SK-N-SH (cell line): ENCODE results near the gene ATF6. TPM values are rescaled to one million over a fixed set of nuclear protein-coding genes. Genes with fewer than 3 reads are reported as not detected.

ENCODE experiments used
- CTCF ChIA-PET: fragments of 300-600, 350-600 bp; formaldehyde crosslinking; extraction: SDS; loops from one replicate; lab custom pipeline; 2021; lab: Yijun Ruan, JAX
- POLR2A ChIA-PET: fragments of 350-600 bp; sonication (Branson Sonifier 250); formaldehyde crosslinking; extraction: SDS; loops from one replicate; lab custom pipeline; 2020; ENCODE audit warnings: antibody characterized with exemption, inconsistent platforms; lab: Yijun Ruan, JAX
- DNase-seq: peaks from one replicate; pipeline ENCODE4 v3.0.0; 2012
- H2AFZ ChIP-seq: fragments of 200-600 bp; sonication (generic); 2 replicates; pipeline ENCODE4 v1.8.1; 2016; ENCODE audit warnings: antibody characterized with exemption, mild to moderate bottlenecking, low read depth
- H3F3A ChIP-seq: fragments of 200-600 bp; sonication (generic); replicated peaks from 2 replicates; pipeline ENCODE3; 2016; ENCODE audit warnings: antibody characterized with exemption, mild to moderate bottlenecking; ENCODE audit not compliant: insufficient read depth
- H3K27ac ChIP-seq, 2 experiments: fragments of 200-500 bp in 1 of 2; fragments of 200-600 bp in 1 of 2; sonication (Bioruptor generic) in 1 of 2; sonication (generic), shearing (Covaris generic) in 1 of 2; 2 replicates each; pipeline versions ENCODE4 v1.5.1 to v1.6.1; 2014 to 2016; ENCODE audit warnings: low read depth in 2 of 2, inconsistent platforms in 1 of 2, low read length in 1 of 2, mild to moderate bottlenecking in 1 of 2, mixed read lengths in 1 of 2
- H3K27me3 ChIP-seq: fragments of 200-600 bp; sonication (generic), shearing (Covaris generic); 2 replicates; pipeline ENCODE4 v1.6.1; 2016; ENCODE audit warnings: mixed run types; ENCODE audit not compliant: insufficient read depth
- H3K36me3 ChIP-seq, 2 experiments: fragments of 200-500 bp in 1 of 2; fragments of 200-600 bp in 1 of 2; sonication (Bioruptor generic) in 1 of 2; sonication (generic) in 1 of 2; replicated peaks in 1 of 2; 2 replicates each; pipeline versions ENCODE3 to v1.5.1; 2014 to 2016; ENCODE audit warnings: low read length in 1 of 2, mild to moderate bottlenecking in 1 of 2; ENCODE audit not compliant: insufficient read depth in 2 of 2, control insufficient read depth in 1 of 2
- H3K4me1 ChIP-seq, 2 experiments: fragments of 200-500 bp in 1 of 2; fragments of 200-600 bp in 1 of 2; sonication (Bioruptor generic) in 1 of 2; sonication (generic), shearing (Covaris generic) in 1 of 2; 2 replicates each; pipeline versions ENCODE4 v1.5.1 to v1.6.1; 2014 to 2016; ENCODE audit warnings: low read depth in 1 of 2, low read length in 1 of 2, mixed run types in 1 of 2; ENCODE audit not compliant: insufficient read depth in 2 of 2, control insufficient read depth in 1 of 2
- H3K4me2 ChIP-seq: fragments of 200-600 bp; sonication (generic), shearing (Covaris generic); 2 replicates; pipeline ENCODE4 v1.6.1; 2017; ENCODE audit warnings: mixed run types
- H3K4me3 ChIP-seq, 2 experiments: fragments of 200-500 bp in 1 of 2; fragments of 200-600 bp in 1 of 2; sonication (Bioruptor generic) in 1 of 2; sonication (generic), shearing (Covaris generic) in 1 of 2; 2 replicates each; pipeline versions ENCODE4 v1.5.1 to v1.8.1; 2014 to 2016; ENCODE audit warnings: low read depth in 2 of 2, inconsistent platforms in 1 of 2, low read length in 1 of 2, mild to moderate bottlenecking in 1 of 2, mixed read lengths in 1 of 2, moderate library complexity in 1 of 2
- H3K79me2 ChIP-seq: fragments of 200-600 bp; sonication (generic); 2 replicates; pipeline ENCODE4 v1.8.1; 2017; ENCODE audit warnings: mild to moderate bottlenecking; ENCODE audit not compliant: insufficient read depth
- H3K9ac ChIP-seq: fragments of 200-600 bp; sonication (generic); 2 replicates; pipeline ENCODE4 v1.6.1; 2017; ENCODE audit warnings: mixed run types
- H3K9me2 ChIP-seq: fragments of 200-600 bp; sonication (generic); 2 replicates; pipeline ENCODE4 v1.6.1; 2017; ENCODE audit warnings: mixed run types
- H3K9me3 ChIP-seq: fragments of 200-600 bp; sonication (generic); 2 replicates; pipeline ENCODE4 v1.6.1; 2017; ENCODE audit warnings: mixed run types, mild to moderate bottlenecking, moderate library complexity
- H4K20me1 ChIP-seq: fragments of 200-600 bp; sonication (generic); 2 replicates; pipeline ENCODE4 v1.6.1; 2017; ENCODE audit warnings: mild to moderate bottlenecking, mixed run types; ENCODE audit not compliant: insufficient read depth
- CHD2 ChIP-seq: fragments of 150-350 bp; IDR thresholded peaks from 2 replicates; pipeline ENCODE4 v1.6.1; 2018; ENCODE audit warnings: low read length; ENCODE audit not compliant: partially characterized antibody
- CTCF ChIP-seq: fragments of 200-600 bp; sonication (generic); IDR thresholded peaks from 2 replicates; pipeline ENCODE4 v1.6.1; 2017; ENCODE audit warnings: antibody characterized with exemption, mild to moderate bottlenecking, moderate library complexity
- ELF1 ChIP-seq: IDR thresholded peaks from 2 replicates; pipeline ENCODE4 v1.4.0; 2012
- EP300 ChIP-seq, 2 experiments: IDR thresholded peaks; 2 replicates each; pipeline versions ENCODE4 v1.4.0 to v1.6.1; 2012; ENCODE audit warnings: borderline replicate concordance in 1 of 2, low read depth in 1 of 2, low read length in 1 of 2
- EZH2phosphoT487 ChIP-seq: fragments of 200-600 bp; sonication (generic); IDR thresholded peaks from 2 replicates; pipeline ENCODE4 v1.6.1; 2017; ENCODE audit warnings: low read depth, mixed run types, mild to moderate bottlenecking, antibody characterized with exemption, moderate library complexity, borderline replicate concordance
- FOSL2 ChIP-seq: IDR thresholded peaks from 2 replicates; pipeline ENCODE4 v1.4.0; 2012; ENCODE audit warnings: low read depth, mild to moderate bottlenecking, moderate library complexity, borderline replicate concordance
- FOXJ3 ChIP-seq: sonication (generic); formaldehyde crosslinking; IDR thresholded peaks from 2 replicates; pipeline ENCODE4 v1.5.1; 2020; ENCODE audit warnings: mild to moderate bottlenecking, missing genetic modification reagents
- FOXM1 ChIP-seq: IDR thresholded peaks from 2 replicates; pipeline ENCODE4 v1.4.0; 2012; ENCODE audit warnings: low read depth, mild to moderate bottlenecking
- IRF3 ChIP-seq: fragments of 150-350 bp; IDR thresholded peaks from 2 replicates; pipeline ENCODE4 v1.6.1; 2016; ENCODE audit warnings: mild to moderate bottlenecking, low read depth, low read length
- JUND ChIP-seq: IDR thresholded peaks from 2 replicates; pipeline ENCODE4 v1.4.0; 2012
- MXI1 ChIP-seq: IDR thresholded peaks from 2 replicates; pipeline ENCODE4 v1.6.1; 2012; ENCODE audit warnings: mild to moderate bottlenecking, low read depth, low read length, improper control_type of control experiment
- NFIC ChIP-seq: IDR thresholded peaks from 2 replicates; pipeline ENCODE4 v1.4.0; 2012; ENCODE audit warnings: borderline replicate concordance
- NRF1 ChIP-seq: IDR thresholded peaks from 2 replicates; pipeline ENCODE4 v1.6.1; 2012; ENCODE audit warnings: low read depth, mild to moderate bottlenecking, low read length
- POLR2AphosphoS5 ChIP-seq: IDR thresholded peaks from 2 replicates; pipeline ENCODE4 v1.6.1; 2012; ENCODE audit warnings: low read depth, low read length
- RAD21 ChIP-seq: IDR thresholded peaks from 2 replicates; pipeline ENCODE4 v1.6.1; 2012; ENCODE audit warnings: mild to moderate bottlenecking, low read length
- RCOR1 ChIP-seq: fragments of 150-350 bp; IDR thresholded peaks from 2 replicates; pipeline ENCODE4 v1.6.1; 2017; ENCODE audit warnings: antibody characterized with exemption, low read length
- RFX5 ChIP-seq: IDR thresholded peaks from 2 replicates; pipeline ENCODE4 v1.6.1; 2012; ENCODE audit warnings: mild to moderate bottlenecking, improper control_type of control experiment, low read length
- RXRA ChIP-seq: IDR thresholded peaks from 2 replicates; pipeline ENCODE4 v1.4.0; 2012; ENCODE audit warnings: low read depth, mild to moderate bottlenecking, borderline replicate concordance
- SIN3A ChIP-seq: IDR thresholded peaks from 2 replicates; pipeline ENCODE4 v1.6.1; 2012; ENCODE audit warnings: low read depth, mild to moderate bottlenecking, low read length, moderate library complexity, borderline replicate concordance
- TEAD4 ChIP-seq: IDR thresholded peaks from 2 replicates; pipeline ENCODE4 v1.4.0; 2012; ENCODE audit warnings: mild to moderate bottlenecking, borderline replicate concordance; ENCODE audit not compliant: insufficient read depth
- USF1 ChIP-seq: IDR thresholded peaks from 2 replicates; pipeline ENCODE4 v1.4.0; 2012; ENCODE audit warnings: low read depth, borderline replicate concordance
- USF2 ChIP-seq: fragments of 150-350 bp; IDR thresholded peaks from 2 replicates; pipeline ENCODE4 v1.6.1; 2017; ENCODE audit warnings: antibody characterized with exemption, low read length, low read depth, borderline replicate concordance
- YY1 ChIP-seq: IDR thresholded peaks from 2 replicates; pipeline ENCODE4 v1.4.0; 2012; ENCODE audit warnings: low read depth, mild to moderate bottlenecking
- whole genome bisulfite sequencing: methylation state at CpG from one replicate; pipeline ENCODE4 v1.1.6; 2017; ENCODE audit warnings: low lambda C conversion rate; 5-methylcytosine and 5-hydroxymethylcytosine counted together
- polyA plus RNA-seq, 3 experiments: library from polyadenylated mRNA; depleted of rRNA; stranded (reverse); fragments of >200 nt; gene quantifications; 2 replicates each; pipeline ENCODE4 v1.2.3, GENCODE V29; 2012

ATF6 gene
- polyA plus RNA-seq, 1 of the 3 experiments (the other 2 are of a cell fraction) = 8.8 TPM

- DNase-seq = no peak
- no peaks in the 10 kb centered on the region for H3K27me3 ChIP-seq
- H3K79me2 ChIP-seq = no peaks in the 10 kb centered on the region
- H3K27ac ChIP-seq = peak overlapping the region; percentile 93 to 96; a peak in 3 of 4 replicates
- H2AFZ ChIP-seq = no peak overlapping the region
- WGBS = 69% methylated on average over 1 of the region's 1 CpG
- H3K9me3 ChIP-seq = no peaks in the 10 kb centered on the region
- H3F3A ChIP-seq = peaks cover 19% of the 10 kb centered on the region
- no peaks in the 10 kb centered on the region for H4K20me1 ChIP-seq
- peak overlapping the region; percentile 21; the same call in 1 of the 2 replicates for H3K4me2 ChIP-seq
- ChIA-PET POLR2A (interaction anchor here (0.6 kb wide), 1 partner anchor 16 kb away, joined by 5 read pairs; no protein-coding TSS in a partner anchor), CTCF (interaction anchor here (0.6 to 1.6 kb wide), 2 partner anchors 15 to 116 kb away, joined by 3 to 5 read pairs; no protein-coding TSS in a partner anchor)
- H3K4me1 ChIP-seq = peaks cover 5 to 19% of the 10 kb centered on the region in 2 experiments; a peak in 3 of 4 replicates
- H3K9me2 ChIP-seq = no peaks in the 10 kb centered on the region
- peaks cover 0 to 2% of the 10 kb centered on the region in 2 experiments for H3K36me3 ChIP-seq
- H3K9ac ChIP-seq = no peak overlapping the region; the same call in 1 of the 2 replicates
- no peak for TF ChIP-seq JUND
- TF ChIP-seq RXRA = no peak
- no peak overlapping the region for H3K4me3 ChIP-seq
Measured at GRCh38 chr1:161921491-161921890, 155.4 kb downstream of the ATF6 start.

GRCh38 chr1:161921990-161922389, 155.9 kb downstream of the ATF6 start:
- ChIA-PET CTCF (interaction anchor here (1.6 kb wide), 1 partner anchor 16 kb away, joined by 5 read pairs; no protein-coding TSS in a partner anchor), POLR2A (no interaction called here)
- H3K4me3 ChIP-seq = no peak overlapping the region
- no peaks in the 10 kb centered on the region for H3K9me3 ChIP-seq
- H3K9me2 ChIP-seq = no peaks in the 10 kb centered on the region
- H3K36me3 ChIP-seq = peaks cover 0 to 2% of the 10 kb centered on the region in 2 experiments
- peaks cover 5 to 19% of the 10 kb centered on the region in 2 experiments; a peak in 3 of 4 replicates for H3K4me1 ChIP-seq
- peak overlapping the region; percentile 93 to 96 for H3K27ac ChIP-seq
- no peaks in the 10 kb centered on the region for H3K79me2 ChIP-seq
- WGBS = 11% methylated on average over 1 of the region's 1 CpG
- peaks cover 19% of the 10 kb centered on the region for H3F3A ChIP-seq
- no peaks in the 10 kb centered on the region for H3K27me3 ChIP-seq
- no peak overlapping the region for H2AFZ ChIP-seq
- H3K9ac ChIP-seq = peak overlapping the region; percentile 45; the same call in 1 of the 2 replicates
- DNase-seq = no peak
- no peaks in the 10 kb centered on the region for H4K20me1 ChIP-seq
- H3K4me2 ChIP-seq = peak overlapping the region; percentile 21; the same call in 1 of the 2 replicates
- no peak for TF ChIP-seq NRF1
- TF ChIP-seq USF2 = no peak
- no peak for TF ChIP-seq CTCF
- no peak for TF ChIP-seq IRF3
- TF ChIP-seq RCOR1 = no peak
- peak; percentile 14 to 67; a peak in 1 of 4 replicates for TF ChIP-seq EP300 (IDR thresholded peaks at IDR 0.05; ENCODE audit: borderline replicate concordance in 1 of 2, low read depth in 1 of 2, low read length in 1 of 2)
- TF ChIP-seq USF1 = no peak
- peak; percentile 11; the same call in 1 of the 2 replicates for TF ChIP-seq TEAD4
- no peak for TF ChIP-seq YY1
- TF ChIP-seq FOXM1 = no peak
- no peak for TF ChIP-seq MXI1
- TF ChIP-seq RFX5 = no peak
- TF ChIP-seq ELF1 = no peak
- TF ChIP-seq JUND = peak; percentile 91
- TF ChIP-seq CHD2 = no peak
- no peak for TF ChIP-seq RAD21
- TF ChIP-seq NFIC = peak; percentile 89
- TF ChIP-seq POLR2AphosphoS5 = peak; percentile 55; the same call in 1 of the 2 replicates
- TF ChIP-seq FOXJ3 (CRISPR knock-in tag) = no peak
- TF ChIP-seq RXRA = peak; percentile 52; the same call in 1 of the 2 replicates
- no peak for TF ChIP-seq SIN3A
- peak; percentile 91 for TF ChIP-seq FOSL2
- no peak for TF ChIP-seq EZH2phosphoT487
